HG02798 (cell line): ENCODE measurements around the gene CACNA1E.
A peak's percentile ranks its signal among the peaks of the same experiment; 100 is the strongest.

Experiments
- ATAC-seq: cut with Tn5 transposase; IDR thresholded peaks from one replicate; pipeline ENCODE4 v1.9.1; 2021; ENCODE audit warnings: mild to moderate bottlenecking; ENCODE audit not compliant: unreplicated experiment, poor library complexity

The CACNA1E gene

DNA sequence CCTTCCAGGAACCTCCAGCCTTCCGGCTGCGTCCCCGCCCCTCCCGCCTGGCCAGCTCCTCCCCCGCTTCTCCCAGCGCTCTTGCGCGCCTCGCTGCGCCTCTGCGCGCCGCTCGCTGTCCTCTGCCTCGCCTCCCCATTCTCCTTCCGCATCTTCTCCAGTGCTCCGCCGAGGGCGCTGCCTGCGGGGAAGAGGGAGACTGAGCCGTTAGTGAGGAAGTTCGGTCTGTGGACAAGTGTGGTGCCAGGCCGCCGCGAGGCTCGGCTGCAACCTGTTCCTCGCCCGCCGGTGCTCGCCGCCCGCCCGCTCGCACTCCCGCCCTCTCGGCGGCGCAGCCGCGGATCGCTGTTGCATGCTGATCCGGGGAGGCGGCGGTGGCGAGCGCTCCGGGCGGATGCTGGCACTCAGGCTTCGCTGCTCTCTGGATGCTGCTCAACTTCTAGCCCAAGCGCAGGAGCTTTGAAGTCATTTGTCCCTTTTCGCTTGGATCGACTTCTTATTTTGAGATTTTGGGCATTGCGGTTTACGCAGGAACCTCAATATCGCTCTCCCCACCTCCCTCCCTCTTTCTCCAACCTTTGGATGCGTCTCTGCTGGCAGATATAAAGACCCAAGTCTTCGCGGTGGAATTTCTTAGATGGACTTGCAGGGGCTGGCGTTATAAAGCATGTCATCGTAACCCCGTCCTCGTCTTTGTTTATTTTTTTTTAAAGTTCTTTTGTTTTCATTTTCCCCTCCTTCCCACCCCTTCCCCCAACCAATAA is 614 bp upstream of the CACNA1E start:
- peak; percentile 54 for ATAC-seq

DNA sequence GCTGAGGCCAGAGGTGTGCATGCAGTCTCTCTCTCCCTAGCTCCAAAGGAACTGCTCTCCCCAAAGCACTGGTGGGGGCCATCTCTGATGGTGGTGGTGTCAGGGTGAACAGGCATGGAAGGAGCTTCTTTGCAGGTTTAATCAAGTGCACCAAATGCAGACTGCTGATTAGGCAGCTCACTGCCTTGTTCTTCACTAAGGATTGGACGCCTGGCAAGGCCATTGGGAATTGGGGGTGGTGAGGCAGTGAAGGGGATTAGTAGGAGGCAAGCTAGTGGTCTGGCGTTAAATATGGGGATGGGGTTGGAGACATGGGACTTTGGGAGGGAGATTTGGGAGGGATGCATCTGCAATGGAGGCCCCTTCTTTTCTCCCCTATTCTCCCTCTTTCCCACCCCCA is 1.5 kb downstream of the CACNA1E start:
- no peak for ATAC-seq

DNA sequence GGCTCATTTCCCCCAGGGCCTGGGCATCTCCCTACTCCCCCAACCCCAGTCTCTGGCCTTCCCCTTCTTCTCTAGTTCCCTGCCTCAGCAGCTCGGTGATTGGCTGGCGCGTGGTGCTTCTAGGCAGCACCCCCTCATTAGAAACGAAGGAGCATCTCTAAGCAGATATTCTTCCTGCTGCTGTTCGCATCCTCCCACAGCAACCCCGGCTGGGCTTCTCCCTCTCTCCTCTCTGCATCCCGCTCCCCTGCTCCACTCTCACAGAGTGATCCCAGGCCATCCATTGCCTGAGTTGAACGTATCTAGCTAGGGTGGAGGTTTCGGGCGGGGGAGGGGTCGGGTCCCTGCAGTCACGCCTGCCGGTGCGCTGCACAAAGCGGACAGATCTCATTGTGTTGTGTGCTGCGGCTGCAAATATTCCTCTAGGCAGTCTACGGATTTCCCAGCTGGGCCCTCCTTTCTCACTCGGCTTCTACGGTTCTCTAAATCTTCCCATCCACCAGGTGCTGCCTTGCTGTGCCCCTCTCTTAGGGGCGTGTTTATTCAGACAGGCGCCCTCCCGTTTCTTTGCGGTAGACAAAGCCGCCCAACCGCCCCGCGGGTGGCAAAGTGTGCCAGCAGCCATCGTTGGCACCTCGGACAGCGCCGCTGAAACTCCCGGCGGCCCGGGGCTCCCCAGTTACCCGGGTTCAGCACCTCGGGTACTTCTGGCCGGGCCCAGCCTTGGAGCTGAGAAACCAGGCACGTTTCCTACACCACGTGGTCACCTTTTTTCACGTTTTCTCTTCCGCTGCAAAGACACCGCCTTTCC is 2.2 kb downstream of the CACNA1E start:
- peak; percentile 62 for ATAC-seq

DNA sequence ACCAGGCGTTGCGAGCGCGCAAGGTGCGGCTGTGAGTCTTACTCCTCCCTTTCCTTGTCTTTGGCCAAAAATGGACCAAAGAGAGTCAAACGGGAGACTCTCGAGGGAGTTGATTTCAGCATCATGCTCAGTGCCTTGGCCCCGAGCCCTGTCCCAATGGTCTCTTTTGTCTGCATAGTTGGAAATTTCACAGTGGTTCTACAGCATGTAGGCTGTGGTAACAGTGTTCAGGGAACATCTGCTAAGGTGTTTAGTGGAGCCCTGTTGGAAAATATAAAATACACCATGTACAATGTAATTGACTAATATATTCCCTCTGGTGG is 2.7 kb downstream of the CACNA1E start:
- ATAC-seq, result no peak

DNA sequence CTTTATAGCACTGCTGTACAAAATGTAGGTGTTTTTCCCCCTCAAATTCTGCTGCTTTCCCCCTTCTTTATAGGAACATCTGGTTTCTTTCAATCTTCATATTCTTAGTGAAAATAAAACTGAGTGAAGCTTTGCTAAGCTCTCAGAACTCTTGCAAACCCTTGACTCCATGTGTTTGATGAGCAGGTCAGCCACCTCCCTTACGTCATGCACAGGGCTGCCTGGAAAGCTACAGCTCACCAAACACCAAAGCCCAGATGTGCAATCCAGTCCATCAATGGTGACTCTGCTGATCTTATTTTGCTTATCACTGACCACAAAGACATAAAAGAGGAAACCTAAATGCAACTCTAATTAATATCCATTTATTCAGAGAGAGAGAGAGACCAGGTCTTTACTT is 5.5 kb downstream of the CACNA1E start:
- ATAC-seq, result no peak

DNA sequence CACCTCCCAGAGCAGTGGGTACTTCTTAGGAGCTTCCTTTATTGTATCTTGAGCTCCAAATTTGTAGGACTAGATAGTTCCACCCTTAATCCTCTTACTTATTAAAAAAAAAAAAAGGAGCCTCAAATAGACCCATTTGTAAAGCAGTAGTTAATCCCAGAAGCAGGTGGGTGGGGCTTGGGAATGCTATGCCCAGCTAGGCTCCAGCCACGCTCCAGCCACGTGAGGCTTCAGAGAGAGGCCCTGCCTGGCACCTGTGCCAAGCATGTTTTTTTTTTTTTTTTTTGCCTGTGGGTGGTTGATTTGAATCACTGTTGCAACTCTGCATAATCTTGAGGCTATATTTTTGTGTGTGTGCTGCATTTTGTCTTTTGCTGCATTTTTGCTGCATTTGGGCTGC is 7.0 kb downstream of the CACNA1E start:
- no peak for ATAC-seq

DNA sequence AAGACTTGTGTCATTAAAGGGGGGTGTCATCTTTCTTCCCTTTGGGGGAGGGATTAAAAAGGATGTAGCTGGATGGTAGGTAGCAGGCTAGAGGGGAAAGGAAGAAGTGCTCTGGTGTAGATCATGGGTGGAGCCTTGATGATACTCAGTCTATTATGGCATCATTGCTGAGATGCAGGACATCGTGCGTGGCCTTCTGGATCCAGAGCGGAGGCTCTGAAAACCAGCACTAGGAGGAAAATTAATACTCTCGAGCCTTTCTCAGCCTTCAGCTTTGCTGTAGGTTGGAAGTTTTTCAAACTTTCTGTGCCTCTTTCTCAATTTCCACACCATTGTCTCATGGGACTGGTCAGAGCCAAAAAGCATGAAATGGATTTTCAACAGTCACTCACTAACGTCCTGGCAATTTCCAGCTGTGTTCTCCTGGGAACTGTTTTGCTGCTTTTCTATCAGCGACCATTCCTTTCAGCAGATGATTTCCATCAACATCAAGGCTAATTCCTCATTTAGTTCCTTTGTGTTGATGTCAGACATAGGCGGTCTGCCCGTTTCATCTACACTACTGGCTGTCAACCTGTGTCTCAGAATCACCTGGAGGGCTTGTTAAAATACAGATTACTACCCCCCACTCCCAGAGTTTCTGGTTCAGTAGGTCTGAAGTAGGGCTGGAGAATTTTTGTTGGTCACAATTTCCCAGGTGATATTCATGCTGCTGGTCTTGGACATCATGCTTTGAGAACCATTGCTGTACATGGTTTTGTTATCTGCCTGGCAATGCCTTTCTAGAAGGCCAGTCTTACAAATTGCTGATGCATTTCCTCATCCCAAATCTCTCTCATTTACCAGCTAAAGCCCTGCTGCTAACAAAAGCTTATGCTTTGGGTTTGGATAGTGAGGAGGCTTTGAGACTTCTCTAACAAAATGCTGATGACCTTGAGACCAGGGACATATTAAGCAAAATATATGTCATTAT is 7.7 kb downstream of the CACNA1E start:
- ATAC-seq, result no peak

DNA sequence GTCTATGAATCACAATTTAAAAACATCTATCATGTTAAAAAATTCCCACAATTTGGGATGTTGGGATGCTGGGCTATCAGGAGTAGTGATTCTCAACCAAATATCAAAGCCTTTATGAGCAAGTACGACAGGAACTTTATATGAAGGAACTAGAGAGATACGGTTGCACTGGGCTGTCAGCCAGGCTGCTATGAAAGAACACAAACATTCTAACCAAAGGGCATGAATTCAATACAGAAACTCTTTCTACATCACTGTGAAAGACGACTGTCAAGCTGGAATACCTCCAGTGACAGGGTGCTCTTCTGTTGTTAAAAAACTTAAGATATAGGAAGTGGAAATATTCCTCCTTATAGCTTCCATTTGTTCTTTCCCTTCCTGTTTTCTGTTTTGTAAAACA is 9.8 kb downstream of the CACNA1E start:
- no peak for ATAC-seq

DNA sequence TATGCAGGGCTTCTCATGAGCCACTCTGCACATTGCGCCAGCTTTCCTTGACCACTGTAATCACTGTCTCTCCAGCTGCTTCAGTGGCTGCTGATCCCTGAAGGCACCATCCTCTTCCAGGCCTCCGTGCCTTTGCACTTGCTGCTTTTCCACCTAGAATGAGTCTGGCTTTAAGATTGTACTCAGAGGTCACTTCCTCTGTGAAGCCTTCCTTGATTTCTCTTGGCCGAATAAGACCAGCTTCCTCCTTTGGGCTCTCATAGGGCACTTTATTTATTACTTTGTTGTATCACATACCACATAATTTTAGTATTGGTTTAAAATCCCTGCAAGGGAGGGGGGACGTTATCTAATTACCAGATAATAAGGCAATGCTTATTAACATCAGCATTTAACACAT is 10.6 kb downstream of the CACNA1E start:
- ATAC-seq, result no peak

DNA sequence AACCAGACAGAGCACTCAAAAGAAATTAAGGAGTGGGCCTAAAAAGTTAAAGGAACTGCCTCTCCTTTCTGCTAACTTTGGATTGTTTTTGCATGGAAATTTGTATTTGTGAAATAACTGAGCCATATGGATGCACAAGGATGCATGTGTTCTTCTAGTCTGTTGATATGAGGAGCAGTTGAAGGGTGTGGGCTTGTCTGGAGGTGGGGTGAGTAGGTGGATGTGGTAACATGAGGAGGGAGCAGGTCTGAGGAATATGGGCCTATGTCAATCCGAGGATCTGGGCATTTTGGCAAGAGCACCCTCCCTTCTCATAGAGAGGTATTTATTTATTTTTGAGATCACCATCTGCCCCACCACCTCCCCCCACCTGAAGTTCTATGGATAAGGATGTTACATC is 13.4 kb downstream of the CACNA1E start:
- ATAC-seq, result no peak

DNA sequence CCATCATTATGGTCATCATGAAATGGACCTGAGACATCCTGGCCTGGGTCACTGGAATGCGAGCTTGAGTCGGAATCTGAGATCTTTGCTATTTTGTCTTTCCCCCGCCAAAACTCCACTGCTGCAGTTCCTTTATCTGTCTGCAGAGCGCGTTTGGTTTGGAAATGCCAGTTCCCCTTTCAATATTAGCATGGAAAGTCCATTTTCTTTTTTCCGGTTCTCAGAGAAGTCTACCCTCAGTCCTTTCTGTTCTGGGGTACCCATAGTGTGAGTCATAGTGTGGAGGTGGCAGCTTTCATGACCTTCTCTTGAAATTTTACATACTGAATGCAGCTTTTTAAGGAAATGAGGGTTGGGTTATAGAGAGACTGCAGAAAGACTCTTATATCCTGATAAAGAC is 14.6 kb downstream of the CACNA1E start:
- no peak for ATAC-seq

DNA sequence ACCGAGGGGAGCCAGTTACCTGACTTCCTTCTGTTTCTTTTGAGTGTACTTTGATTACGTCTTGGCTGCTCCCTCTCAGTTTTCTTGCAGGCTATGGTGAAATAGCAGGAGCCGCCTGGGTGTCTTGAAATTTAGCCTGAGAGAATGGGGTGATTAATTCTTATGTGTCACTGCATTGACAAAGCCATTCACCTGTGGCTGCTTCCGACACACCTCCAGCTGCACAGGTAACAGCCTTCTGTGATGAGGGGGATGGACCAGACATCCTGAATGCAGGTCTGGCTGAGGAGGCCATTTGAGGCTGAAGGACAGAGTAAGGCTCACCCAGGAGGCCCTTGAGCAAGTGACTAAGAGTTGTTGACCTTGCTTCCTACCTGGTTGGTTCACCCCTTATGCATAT is 16.5 kb downstream of the CACNA1E start:
- no peak for ATAC-seq

DNA sequence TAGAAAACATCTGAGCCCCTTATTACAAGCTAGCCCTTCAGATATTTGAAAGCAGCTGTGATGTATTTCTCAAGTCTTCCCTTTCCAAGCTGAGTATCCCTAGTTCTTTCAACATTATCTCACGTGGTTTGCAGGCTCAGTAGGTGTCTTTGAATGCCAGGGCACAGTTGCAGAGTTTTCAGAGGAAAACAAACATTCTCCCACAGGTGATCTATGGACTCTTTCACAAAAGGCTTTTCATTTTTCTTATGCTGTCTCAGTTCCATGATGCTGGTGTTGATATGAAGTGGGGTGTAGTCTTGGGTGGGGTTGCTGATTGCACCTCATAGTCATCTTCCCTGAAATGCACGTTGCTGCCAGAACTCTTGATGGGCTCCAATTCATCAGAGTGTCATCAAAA is 17.3 kb downstream of the CACNA1E start:
- no peak for ATAC-seq

DNA sequence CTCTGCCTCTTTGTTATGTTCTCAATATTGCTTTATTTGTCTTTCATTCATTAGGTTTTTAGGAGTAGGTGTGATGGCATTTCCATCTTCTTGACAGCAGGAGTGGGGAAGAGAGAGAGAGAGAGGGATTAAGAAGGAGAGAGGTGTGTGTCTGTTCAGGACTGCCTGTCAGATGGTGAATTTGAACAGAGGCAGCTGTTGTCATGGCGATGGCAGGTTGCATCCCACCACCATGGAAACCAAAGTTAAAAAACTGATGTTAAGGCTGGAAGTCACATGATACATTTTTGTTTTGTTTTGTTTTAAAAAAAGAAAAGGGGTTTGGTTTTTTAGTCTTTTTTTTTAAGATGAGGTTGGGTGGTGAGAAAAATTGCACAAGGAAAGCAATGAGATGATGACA is 18.3 kb downstream of the CACNA1E start:
- ATAC-seq, result no peak

DNA sequence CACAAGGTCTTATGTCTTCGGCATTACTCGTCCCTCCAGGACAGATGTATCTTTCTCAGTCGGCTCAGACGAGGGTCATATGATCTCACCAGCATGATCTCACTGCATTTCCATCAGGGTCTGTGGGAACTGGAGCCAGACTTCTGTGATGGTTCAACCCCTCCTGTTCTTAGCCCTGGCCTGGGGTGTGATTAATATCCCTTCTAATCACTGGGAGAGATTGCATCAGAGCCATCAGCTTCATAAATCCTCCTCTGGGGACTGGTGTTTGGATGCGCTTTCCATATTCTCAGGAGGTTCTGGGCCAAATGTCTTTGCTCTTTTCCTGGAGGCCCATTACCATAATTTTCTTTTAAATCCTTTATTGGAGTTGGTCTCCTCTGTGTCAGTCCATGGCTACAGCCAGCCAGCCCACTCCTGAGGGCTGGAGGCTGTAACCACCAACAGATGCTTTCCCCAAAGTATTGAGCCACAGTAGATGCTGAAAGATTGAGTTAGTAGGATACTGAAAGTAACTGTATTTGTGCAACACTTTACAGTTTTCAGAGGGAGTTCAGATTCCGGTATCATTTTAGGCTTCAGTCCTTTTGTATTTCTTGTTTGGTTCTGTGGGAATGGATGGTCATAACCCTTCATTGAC is 20.0 kb downstream of the CACNA1E start:
- no peak for ATAC-seq

DNA sequence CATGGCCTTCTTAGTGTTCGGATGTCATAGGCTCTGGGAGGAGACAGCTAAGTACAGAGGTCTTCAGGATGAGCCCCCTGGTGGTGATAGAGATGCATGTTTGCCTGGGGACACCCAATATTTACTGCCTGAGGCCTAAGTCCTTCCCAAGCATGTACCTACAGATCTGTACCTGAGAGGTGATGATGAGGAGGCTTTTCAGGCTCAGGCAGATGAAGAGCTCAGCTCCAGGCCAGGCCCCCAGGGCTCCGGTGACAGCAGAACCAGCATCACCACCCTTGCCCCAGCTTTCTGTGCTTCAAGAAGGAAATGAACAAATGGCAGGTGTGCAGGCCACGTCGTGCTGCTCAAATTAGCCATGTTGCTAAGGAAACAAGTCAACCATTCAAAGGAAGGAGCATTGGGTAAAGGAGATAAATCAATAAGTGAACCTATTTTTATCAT is 21.1 kb downstream of the CACNA1E start:
- peak; percentile 56 for ATAC-seq

DNA sequence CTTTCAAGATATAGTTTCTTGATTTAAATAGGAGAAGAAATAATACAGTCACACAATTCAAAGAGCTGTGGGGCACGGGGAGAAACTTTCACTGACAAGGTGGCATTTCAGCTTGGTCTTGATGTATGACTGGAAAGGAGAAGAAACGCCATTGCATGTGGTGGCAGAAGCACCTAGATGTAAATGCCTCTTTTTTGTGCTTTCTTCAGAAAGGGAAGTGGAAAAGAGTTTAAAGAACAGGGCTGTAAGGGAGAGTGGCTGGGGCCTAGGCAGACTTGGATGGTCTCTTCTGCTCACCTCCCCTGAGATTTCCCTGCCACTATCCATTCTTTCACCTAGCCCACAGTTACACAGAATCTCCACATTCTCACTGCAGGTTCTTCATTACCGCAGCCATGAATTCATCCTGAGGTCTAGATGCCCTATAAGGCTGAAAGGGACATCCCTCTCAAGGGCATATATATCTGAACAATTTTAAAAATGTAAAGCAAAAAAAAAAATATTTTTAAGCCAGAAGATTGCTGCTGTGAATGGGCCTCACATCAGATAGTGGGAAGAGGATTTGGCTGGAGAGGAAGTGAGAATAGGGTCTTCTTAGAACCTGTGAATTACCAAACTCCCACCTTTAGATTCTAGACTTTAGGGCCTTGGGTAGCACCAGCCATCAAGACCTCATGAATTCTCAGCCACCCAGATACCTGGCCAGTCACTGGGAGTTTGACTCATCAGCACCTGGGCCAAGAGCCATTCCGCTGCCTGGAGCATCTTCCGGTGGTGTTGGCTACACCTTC is 23.4 kb downstream of the CACNA1E start:
- no peak for ATAC-seq

DNA sequence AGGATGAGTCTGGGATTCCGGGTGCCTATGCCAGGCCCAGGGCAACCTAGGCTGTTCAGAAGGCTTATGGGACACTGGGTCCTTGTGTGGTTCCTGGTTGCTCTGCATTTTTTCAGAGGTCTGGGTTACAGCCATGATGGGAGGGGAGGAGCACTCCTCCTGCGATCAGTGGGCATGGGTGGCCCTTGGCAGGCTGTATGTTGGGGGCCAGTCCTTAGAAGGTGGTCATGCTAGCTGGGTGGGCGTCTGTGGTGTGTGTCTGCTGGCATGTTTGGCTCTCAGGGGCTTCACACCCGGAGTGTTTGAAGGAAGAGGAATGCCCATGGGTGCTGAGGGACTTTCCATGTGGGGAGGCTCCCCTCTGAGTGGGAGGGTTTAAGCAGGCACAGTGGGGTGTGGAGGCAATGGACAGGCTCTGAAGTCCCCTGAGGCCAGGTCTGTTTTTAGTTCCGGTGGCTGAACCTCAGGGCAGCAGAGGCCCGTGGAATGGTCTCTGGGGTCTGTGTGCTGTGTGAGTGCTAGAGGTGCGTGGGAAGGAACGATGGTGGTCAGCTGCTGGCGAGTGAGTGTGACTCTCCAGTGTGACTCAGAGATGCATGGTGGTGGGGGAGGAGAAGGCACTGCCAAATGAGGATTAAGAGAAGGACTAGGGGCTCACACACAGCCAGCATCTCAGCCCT is 25.3 kb downstream of the CACNA1E start:
- ATAC-seq, result peak; percentile 44

DNA sequence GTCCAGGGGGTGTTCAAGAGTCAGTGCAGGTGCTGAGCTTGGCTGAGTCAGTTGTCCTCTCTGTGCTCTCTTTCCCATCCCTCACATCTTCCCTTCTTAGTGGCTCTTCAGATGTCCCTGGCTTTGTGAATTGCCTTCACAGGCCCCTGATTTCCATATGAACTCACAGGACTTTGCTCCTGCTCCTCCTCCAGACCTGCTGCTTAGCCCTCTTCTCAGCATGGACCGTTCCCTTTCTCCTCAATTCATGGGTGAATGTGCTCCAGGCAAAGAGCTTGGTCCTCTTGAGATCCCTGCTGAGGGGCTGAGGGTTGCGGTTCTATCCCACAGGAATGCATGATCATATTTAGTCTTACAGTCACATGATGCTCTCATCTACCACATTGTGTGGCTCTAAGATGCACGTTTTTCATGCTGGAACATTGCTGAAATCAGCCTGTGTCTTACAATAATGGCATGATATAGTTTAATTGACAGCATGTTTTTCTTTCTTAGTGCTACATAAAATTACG is 30.5 kb downstream of the CACNA1E start:
- no peak for ATAC-seq
